PFSK-1 (cell line): ENCODE data around the gene TLR6.

Source experiments
- POLR2AphosphoS5 ChIP-seq: IDR thresholded peaks from 2 replicates; pipeline ENCODE4 v1.6.1; 2012; ENCODE audit warnings: low read depth, mild to moderate bottlenecking, control low read depth, low read length, moderate library complexity
- REST ChIP-seq, 2 experiments: IDR thresholded peaks; 2 replicates each; pipeline versions ENCODE4 v1.6.1 to v1.8.0; 2011 to 2012; ENCODE audit warnings: low read depth in 2 of 2, low read length in 2 of 2, control low read depth in 1 of 2, inconsistent platforms in 1 of 2, mild to moderate bottlenecking in 1 of 2, moderate library complexity in 1 of 2; ENCODE audit not compliant: insufficient read depth in 1 of 2
- SIN3A ChIP-seq: IDR thresholded peaks from 2 replicates; pipeline ENCODE4 v1.6.1; 2012; ENCODE audit warnings: mild to moderate bottlenecking, low read length, moderate library complexity, borderline replicate concordance; ENCODE audit not compliant: insufficient read depth
- TAF1 ChIP-seq: IDR thresholded peaks from 2 replicates; pipeline ENCODE4 v1.6.1; 2012; ENCODE audit warnings: low read length, control low read depth, borderline replicate concordance; ENCODE audit not compliant: insufficient read depth

DNA sequence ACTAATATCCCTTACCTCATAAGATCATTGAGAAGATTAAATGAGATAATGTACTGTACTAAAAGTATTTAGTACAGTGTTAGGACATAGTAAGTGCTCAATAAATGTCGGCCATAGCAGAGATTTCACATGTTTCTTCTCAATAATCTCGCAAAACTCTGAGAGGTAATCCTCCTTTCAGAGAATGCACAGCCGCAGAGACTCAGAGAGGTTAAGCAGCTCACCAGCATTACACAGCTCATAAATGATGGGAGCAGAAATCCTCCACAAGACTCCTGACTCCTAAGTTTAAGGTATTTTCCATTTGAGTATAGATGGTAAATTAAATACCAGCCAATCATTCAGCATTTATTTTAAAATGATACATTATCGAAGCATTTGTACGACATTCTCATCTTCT is 45.6 kb upstream of the TLR6 start:
- TF ChIP-seq POLR2AphosphoS5 (no peak), SIN3A (no peak), TAF1 (no peak), REST (IDR thresholded peaks at IDR 0.05; ENCODE audit: insufficient read depth in 1 of 2, low read depth in 2 of 2, low read length in 2 of 2) (no peak)
